ENCODE results near the gene HMGCS1.
"Not testable (repeated sequence)": the region's sequence is repeated elsewhere in the genome, so short reads cannot be mapped to it uniquely, and the experiment has no call there.

HMGCS1 gene

DNA sequence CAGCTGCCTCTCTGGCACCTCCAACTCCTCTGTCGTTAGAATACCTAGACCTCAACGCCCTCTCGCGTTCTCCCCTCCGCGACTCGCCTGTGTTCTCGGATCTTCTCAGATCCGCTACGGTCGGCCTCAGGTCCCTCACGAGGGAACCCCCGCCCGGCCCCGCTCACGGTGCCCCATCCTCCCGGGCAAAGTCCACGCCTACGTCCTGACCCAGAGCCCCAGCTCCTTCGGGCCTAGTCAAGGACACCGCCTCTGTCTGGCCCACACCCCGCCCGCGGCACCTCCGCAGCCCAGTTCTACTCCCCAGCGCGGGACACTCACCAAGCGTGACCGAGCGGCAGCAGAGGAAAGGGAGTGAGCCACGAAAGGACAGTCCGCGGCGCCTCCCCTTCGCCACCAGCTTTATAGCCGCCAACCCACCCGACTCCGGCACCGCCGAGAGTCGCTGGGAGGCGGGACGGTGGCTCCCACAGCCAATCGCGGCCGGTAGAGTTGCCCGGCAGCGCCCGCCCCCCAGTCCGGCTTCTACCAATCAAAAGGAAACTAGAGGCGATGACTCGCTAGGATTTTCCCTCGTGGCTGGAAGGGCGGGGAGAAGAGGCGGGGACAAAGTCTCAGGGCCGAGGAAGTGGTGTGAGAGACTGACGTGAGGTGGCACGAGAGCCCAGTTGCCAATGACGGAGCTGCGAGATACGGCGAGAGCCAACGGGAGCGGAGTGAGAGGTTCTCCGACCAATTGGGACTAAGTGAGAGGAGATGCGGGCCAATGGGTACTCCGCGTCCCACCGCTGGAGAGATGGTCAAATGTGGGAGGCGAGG, at the start of gene HMGCS1:
HMGCS1 (minus strand) TSS at position 378 of the 819 bp plus-strand sequence. CDS start 14,447 bp downstream, outside the sequence.
- peak; percentile 98 to 99 for DNase-seq

DNA sequence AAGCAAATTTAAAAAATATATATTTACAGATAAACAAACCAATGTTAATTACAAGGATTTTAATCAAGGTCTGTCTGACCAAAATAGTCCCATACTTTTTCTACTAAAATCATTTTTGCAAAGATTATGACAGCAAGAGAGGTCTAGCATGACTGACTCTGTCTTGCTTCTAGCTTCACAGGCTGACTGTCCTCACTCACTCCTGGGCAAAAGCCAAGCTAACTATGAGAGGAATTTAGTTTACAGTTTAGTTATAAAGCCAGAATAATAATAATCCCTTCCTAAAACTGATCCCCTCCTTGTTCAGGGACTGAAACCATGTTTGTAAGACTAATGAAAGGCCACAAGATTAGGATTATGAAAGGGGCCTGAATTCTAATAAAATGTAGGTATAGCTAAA, 45.5 kb upstream of the HMGCS1 start:
- no peak for DNase-seq

DNA sequence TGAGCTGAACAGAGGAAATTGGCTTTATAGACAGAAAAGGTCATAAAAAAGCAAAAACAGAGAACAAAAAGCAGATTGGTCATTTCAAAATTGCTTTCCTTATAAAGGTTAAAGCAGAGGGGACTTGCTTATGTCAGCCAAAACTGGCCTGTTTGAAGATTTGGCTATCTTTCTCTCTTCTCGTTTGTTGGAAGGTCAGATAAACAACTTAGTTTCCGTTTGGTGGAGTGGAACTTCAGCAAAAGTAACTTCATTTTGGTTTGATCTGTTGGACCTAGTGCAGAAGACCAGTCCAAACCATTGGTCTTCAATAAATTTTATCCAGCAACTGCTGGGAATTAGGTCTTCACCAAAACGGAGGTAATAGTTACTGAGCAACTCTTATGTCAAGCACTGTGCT, 45.1 kb upstream of the HMGCS1 start:
- no peak for DNase-seq

DNA sequence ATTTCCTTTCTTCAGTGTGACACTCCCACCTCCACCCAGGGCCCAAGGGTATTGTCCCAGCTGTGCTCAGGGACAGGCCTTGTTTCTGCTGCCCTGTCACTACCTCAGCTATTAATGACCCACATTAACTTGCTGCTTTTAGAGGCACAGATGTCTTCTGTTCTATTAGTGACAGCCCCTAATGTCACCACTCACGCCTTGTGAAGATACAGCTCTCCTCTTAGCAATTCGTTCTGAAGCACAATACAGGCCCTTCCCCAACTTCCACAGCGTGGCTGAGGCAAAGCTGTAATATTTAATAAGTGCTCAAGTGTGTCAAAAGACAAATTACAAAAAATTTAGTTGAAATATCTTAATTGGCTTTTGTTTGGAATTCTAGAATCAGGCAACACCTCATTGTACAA, 44.7 kb upstream of the HMGCS1 start:
- DNase-seq = no peak

DNA sequence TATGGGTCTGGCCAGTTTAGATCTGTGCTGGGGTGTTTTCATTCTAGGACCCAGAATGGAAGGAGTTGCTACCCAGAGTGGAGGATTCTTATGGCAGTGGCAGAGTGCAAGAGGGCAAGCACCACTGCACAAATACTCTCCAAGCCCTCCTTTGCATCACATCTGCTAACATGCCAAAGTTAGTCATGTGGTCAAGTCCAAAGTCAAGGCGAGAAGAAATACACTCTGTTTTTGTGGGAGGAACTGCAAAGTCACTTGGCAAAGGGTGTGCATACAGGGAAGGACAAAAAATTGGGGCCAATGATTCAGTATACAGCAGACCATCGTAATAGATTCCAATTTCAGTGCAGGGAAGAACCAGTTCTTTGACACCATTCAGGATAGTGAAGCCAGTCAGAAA, 43.9 kb upstream of the HMGCS1 start:
- no peak for DNase-seq

DNA sequence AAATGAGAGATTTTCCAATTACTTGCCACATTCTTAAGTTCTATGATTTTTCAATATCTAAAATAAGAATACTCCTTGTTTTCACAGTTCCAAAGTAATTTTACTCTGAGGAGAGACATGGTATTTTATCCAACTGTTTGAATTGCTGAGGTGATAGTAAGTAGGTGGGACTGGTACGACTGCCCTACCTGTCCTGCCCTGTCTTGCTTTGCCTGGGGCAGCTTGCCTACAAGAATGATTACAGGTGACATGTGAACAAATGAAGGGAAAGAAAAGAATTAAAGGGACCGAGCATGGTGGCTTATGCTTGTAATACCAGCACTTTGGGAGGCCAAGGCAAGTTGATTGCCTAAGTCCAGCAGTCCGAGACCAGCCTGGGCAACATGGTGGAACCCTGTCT, 41.6 kb upstream of the HMGCS1 start:
- no peak for DNase-seq

DNA sequence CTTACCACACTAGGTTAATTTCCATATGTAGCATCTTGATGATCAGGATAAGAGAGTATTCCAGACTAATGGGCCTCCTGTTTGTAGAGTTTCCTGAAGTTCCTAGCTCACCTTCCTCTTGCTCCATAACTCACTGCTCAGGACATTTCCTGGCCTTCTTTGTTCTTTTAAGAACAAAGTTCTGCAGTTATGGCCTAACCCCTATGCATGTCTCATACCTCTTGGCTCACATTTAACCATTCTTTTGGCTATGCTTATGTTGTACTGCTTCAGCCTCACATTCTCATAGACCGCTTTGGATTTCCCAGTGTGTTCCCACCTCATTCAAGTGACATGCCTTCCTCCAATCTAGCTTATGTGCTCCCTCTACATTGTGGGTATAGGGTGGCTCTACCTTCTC, 40.5 kb upstream of the HMGCS1 start:
- no peak for DNase-seq

DNA sequence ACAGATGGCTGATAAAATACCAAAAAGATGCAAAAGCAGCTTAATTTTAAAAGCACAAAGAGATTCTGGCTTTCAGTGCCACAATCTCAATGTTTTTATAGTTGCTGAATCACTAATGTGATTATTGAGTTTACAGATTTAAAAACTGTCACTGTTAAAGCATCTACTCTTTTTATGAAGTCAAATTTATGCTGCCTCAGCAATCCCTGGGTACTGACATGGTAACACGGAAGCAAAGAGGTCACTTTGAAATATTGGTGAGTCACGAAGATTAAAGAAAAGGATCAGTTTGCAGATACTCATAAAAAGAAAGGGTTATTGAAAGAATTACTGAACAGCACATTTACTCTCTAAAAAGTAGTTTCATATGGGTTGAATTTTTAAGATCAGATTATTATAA, 39.7 kb upstream of the HMGCS1 start:
- DNase-seq = no peak

DNA sequence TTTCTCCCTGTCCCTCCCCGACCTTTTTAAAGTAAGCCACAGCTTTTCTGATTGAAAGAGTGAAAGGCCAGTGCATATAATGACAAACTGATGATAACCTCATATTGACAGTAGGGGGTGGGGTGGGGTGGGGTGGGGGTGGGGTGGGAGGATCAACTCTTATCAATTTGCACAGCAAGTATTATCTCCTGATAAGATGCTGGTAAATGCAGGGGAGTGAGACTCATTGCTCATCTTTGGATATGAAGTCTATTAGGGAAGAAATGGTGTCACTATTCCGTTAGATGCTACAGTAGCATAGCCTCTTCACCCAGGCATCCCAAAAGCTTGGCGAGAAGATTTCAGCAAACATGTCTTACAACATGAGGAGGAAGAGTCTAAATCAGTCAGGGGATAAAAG, 38.9 kb upstream of the HMGCS1 start:
- DNase-seq = no peak

DNA sequence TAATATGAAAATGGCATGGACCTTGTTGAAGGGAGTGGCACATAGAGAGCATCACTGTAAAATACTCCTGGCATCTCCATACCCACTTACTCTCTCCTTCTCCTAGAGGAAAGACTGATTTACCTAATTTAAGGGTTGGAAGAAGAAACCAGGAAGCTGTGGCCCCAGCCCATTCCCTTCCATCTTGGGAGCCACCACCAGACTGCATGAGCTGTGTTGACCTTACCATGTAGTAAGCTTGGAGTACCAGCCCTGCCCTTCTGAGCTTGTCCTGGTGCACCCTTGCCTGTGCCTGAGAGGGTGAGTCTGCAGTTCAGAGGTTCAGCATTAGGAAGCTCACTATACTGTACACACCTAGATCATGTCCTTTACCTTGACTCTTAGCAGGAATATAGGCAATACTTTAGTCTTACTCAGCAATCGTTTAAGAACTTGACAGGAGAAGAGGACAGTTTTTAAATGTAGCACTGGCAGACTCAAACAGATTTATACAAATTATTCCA, 35.7 kb upstream of the HMGCS1 start:
- DNase-seq = no peak

DNA sequence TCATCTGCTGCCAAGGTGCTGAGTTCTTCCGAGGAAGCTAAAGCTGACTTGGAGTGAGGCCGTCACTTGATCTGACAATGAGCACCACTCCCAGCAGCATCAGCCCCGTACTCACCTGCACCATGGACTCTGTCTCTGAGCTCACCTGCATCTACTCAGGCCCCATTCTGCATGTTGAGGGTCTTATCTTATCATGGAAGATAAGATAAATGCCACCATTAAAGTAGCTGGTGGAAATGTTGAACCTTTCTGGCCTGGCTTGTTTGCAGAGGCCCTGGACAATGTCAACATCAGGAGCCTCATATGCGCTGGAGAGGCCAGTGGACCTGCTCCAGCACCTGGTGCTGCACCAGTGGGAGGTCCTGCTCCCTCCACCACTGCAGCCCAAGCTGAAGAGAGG, 35.0 kb upstream of the HMGCS1 start:
- no peak for DNase-seq

DNA sequence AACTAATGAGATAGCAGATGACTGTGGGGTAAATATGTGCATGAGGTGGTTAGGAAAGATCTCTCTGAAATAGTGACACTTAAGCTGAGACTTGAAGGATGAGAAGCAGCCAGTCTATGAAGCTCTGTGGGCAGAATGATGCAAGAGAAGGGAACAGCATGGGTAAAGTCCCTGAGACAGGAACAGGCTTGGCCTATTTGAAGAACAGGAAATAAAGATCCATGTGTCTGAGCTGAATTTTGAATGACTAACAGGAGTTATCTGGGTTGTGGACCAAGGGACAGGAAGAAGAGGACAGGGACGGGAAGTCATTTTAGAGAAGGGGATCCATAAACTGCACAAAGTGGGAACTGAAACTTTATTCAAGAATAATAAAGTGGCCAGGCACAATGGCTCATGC, 25.6 kb upstream of the HMGCS1 start:
- DNase-seq = no peak

DNA sequence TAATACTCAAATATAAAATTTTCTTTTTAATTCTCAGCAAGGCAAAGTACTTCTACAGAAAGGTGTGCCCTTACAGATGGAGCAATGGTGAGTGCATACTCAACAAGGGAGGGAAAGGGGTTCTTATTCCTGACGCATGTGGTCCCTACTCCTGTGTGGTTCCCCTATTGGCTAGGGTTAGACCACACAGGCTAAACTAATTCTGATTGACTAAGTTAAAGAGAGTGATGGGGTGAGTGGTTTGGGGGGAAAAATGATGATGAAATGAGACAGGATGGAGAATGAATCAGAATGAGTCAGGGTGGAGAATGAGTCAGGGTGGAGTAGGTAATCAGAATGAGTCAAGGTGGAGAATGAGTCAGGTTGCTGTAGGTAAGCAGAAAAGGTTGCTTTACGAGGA, 22.9 kb upstream of the HMGCS1 start:
- no peak for DNase-seq

DNA sequence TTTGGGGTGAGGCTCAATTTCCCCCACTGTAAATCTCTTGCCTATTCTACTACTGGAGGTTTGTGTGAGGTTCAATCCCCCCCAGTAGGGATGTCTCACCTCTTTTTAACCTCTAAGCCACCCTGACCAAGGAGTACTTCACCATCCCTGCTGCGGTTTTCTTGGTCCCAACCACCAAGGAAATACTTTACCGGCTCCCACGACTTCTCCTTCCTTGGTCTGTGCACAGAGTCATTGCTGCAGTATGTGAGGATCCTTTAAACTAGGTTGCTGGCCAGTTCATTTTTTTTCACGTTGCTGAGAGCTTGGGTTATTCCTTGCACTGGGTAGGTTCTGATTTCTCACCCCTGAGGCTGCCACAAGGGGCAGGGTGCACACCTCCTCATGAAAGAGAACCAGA, 22.5 kb upstream of the HMGCS1 start:
- no peak for DNase-seq

DNA sequence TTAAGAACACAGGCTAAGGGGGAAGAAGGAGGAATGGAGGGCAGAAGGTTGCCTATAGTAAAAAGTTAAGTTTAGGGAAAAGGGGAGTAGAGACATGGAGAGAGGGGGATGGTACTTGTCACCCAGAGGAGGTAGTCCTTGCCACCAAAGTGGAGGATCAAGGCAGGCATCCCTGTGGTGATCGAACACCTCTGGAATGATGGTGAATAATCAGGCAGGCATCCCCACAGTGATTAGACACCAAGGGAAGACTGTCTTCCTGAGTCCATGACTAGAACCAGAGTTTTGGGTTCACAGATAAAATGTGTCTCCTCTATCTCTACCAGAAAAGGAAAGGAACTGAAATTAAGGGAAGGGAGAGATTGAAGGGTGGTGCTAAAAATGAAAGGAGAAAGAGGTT, 19.2 kb upstream of the HMGCS1 start:
- DNase-seq = no peak

DNA sequence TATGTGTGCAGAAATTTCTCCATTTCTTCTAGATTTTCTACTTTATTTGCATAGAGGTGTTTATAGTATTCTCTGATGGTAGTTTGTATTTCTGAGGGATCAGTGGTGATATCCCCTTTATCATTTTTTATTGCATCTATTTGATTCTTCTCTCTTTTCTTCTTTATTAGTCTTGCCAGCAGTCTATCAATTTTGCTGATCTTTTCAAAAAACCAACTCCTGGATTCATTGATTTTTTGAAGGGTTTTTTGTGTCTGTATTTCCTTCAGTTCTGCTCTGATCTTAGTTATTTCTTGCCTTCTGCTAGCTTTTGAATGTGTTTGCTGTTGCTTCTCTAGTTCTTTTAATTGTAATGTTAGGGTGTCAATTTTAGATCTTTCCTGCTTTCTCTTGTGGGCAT, 12.4 kb upstream of the HMGCS1 start:
- not testable (repeated sequence) for DNase-seq

DNA sequence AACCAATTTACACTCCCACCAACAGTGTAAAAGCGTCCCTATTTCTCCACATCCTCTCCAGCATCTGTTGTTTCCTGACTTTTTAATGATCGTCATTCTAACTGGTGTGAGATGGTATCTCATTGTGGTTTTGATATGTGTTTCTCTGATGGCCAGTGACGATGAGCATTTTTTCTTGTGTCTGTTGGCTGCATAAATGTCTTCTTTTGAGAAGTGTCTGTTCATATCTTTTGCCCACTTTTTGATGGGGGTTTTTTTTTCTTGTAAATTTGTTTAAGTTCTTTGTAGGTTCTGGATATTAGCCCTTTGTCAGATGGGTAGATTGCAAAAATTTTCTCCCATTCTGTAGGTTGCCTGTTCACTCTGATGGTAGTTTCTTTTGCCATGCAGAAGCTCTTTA, 10.3 kb upstream of the HMGCS1 start:
- DNase-seq = not testable (repeated sequence)

DNA sequence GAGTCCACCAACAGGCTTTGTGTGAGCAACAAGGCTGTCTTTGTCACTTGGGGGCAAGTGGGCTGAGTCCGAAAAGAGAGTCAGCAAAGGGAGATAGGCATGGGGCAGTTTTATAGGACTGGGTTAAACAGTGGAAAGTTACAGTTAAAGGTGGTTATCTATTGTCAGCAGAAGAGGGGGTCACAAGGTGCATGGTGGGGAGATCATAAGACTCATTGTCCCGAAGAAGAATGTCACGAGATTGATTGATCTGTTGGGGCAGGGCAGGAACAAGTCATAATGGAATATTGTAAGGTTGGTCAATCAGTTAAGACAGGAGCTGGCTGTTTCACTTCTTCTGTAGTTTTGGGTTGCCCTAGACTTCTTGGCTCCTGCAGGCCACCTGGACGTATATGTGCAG, 7.6 kb upstream of the HMGCS1 start:
- DNase-seq = no peak

DNA sequence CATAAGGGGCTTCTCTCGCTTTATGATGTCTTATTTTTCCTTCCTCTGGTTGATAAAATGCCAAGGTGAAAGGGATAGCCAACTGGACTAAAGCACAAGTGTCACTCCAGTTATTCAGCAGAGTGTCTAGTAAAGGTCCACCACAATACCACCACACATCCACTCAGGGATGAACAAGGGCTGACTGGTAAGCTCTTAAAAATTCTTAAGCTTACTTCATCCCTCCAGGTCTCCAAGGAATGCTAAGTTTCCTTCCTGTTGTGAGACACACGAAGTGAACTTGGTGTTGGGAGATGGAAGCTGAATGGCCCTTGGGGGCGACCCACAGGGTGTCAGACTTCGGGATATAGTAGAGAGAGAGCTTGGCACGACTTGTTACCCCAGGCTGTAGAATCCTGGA, 3.2 kb upstream of the HMGCS1 start:
- no peak for DNase-seq

DNA sequence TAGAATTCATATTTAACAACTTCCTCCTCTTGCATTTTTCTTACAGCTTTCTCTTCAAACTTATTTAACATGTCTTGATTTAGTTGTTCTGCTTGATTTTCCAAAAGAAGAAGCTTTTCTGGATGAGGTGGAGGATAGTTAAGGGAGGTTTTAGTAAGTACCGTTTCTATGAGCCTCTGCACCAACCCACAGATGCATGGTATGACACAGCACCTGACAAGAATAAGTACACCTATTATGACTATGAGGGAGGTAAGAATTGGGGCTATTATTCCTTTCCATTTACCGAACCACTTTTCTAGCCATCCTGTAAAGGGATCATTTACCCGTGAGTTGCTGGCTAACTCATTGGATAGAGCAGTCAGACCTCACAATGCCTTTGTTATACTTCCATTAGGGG, 2.5 kb upstream of the HMGCS1 start:
- peak; percentile 34 to 47 for DNase-seq

DNA sequence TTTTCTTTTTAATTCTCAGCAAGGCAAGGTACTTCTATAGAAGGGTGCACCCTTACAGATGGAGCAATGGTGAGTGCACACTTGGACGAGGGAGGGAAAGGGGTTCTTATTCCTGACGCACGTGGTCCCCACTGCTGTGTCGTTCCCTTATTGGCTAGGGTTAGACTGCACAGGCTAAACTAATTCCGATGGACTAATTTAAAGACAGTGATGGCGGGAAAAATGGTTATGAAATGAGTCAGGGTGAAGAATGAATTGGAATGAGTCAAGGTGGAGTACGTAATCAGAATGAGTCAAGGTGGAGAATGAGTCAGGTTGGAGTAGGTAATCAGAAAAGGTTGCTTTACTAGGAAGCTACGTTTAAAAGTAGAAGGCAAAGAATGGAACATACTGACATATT, 2.1 kb upstream of the HMGCS1 start:
- DNase-seq = peak; percentile 39 to 58

DNA sequence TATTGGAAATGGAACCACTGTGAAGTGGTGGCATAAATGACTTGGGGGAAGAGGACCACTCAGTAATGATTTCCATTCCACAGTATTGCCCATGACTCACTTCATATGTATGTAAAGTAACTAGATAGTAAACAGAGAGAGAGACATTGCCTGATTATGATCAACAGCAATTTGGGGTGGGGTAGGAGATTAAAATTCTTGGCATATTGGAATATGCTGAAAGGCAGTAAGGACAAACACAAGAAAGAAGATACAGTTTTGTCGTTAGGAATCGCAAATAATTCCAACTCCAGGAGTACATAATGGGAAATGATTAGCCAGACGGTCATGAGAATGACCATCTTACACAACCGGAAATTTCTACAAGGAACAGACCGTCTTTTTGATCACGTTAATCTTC, 1.5 kb upstream of the HMGCS1 start:
- DNase-seq = no peak

DNA sequence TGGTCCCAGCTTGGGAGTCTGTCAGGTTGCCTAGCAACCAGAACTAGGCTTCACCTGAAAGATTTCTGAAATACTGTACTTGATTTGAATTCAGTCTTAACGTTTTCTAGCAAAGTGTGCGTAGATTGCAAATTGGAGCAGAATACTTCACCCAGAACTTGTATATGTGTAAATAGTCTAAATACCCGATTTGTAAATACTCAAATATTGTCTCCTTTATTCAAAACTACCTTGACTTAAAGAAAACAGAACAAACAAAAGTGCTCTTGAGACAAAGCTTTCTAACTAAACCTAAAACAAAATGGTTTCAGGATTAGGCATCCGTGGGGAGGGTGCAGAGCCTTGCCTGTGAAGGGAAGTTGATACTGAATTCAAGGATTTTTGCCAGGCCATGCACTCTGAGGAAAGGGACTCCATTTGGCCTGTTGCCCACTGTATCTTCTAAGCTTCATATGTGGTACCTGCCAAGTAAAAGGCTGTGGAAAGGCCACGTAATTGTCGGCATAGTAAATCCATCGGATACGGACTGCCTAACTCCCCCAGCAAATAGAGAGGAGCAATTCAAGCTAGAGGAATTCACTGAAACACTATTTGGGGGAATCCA, 744 bp upstream of the HMGCS1 start:
- peak; percentile 22 to 29 for DNase-seq

DNA sequence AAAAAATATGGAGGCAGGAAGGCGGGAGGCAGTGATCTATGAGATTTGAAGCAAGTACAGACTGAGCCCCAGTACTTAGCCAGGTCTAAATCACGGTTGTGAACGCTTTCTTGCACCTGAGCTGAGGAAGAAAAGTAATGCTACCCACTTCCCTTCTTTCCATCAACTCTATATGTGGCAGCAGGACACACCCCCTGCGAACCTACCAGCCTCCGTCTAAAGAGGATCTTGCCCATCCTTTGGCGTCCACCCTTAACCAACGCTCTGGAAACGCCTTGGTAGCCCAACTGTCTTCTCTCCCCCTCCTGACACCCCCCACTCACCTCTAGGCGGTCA, 545 bp downstream of the HMGCS1 start:
- no peak for DNase-seq

Data from activated CD4-positive, alpha-beta T cell treated with anti-CD3 and anti-CD28 coated beads, Interleukin-2, amount 50 U/mL, for 48 hours (primary cell).